HG03520 (cell line): ENCODE data around the gene BTRC.
"Not testable (repeated sequence)": the region's sequence is repeated elsewhere in the genome, so short reads cannot be mapped to it uniquely, and the experiment has no call there.

Experiments used
- ATAC-seq: cut with Tn5 transposase; IDR thresholded peaks from one replicate; pipeline ENCODE4 v1.9.1; 2021; ENCODE audit warnings: mild to moderate bottlenecking, moderate library complexity; ENCODE audit not compliant: unreplicated experiment

The BTRC gene

GRCh38 chr10:101353692-101354327 lies at the start of gene BTRC:
BTRC (plus strand) TSS chr10:101354165; CDS start chr10:101354181, 16 bp downstream.
- ATAC-seq = peak; percentile 91

- ATAC-seq = no peak
These were observed 49.6 kb upstream of the BTRC start for GRCh38 chr10:101304316-101304715.

GRCh38 chr10:101305320-101306241 lies 48.4 kb upstream of the BTRC start:
- no peak for ATAC-seq

- ATAC-seq = no peak
These were observed 45.9 kb upstream of the BTRC start for GRCh38 chr10:101308051-101308450.

GRCh38 chr10:101310529-101311184 lies 43.3 kb upstream of the BTRC start:
- ATAC-seq = no peak

- no peak for ATAC-seq
These were observed 42.5 kb upstream of the BTRC start for GRCh38 chr10:101311185-101312066.

- ATAC-seq = no peak
These were observed 34.6 kb upstream of the BTRC start for GRCh38 chr10:101319241-101319915.

- ATAC-seq = no peak
These were observed 32.9 kb upstream of the BTRC start for GRCh38 chr10:101321073-101321472.

DNA sequence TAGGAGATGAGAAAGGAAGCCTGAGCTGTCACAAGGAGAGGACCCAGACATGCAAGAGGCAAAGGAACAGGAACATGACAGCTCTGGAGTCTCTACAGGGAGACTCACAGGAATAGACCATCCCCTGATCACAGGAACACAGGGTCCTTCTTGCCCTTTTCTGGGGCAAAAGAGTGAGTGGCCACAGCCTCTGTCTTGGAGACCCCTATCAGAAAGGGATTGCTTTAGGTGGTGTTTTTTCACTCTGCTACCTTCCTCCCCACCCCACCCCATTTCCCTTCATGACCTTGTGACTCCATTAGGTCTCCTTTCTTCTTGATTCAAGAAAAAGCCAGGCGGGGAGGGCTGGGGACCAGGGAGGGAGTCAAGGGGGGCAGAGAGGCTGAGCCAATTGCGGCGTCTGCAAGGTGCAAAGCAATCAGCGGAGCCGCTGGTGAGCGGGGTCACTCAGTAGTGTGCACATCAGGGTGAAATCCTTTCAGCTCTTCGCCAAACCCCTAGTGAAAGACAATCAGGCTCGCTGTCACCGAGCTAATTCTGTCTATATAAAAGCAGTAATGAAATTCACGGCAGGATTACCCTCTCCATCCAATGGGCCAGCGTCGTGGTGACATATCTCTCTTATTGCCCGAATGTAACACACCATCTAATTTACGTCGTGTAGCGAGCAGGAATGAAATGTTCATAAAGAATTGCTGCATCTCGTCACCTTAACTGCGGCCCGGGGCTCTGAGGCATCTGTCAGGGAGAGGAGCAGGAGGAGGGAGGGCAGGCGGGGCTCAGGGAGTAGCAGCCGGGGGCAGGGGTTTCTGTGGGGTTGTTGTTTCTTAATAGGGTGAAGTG lies 31.5 kb upstream of the BTRC start:
- no peak for ATAC-seq

DNA sequence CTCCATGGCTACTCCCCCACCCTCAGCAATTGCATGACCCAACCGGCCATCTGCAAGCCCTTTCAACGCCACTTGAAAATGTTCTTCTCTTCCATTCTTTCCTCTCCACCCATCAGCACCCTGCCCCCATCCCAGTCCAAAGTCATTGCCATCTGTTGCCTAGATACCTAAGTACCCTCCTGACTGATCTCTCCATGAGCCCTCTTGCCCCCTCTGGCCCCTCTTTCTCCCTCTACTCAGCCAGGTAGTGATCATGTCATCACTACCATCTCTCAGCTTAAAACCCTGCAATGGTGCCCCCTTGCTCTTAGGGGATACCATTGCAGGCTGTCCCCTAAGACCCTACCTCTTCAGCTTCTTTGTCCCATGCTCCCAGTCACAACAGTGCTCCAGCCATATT lies 30.5 kb upstream of the BTRC start:
- no peak for ATAC-seq

DNA sequence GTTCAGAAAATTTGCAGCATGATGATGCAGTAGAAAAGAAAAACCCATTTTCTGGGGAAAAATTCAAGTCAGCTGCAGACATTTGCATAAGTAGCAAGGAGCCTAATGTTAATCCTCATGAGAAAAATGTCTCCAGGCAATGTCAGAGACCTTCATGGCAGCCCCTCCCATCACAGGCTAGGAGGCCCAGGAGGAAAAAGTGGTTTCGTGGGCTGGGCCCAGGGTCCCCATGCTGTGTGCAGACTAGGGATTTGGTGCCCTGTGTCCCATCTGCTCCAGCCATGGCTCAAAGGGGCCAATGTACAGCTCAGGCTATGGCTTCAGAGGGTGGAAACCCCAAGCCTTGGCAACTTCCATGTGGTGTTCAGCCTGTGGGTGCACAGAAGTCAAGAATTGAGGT lies 26.5 kb upstream of the BTRC start:
- ATAC-seq = not testable (repeated sequence)

DNA sequence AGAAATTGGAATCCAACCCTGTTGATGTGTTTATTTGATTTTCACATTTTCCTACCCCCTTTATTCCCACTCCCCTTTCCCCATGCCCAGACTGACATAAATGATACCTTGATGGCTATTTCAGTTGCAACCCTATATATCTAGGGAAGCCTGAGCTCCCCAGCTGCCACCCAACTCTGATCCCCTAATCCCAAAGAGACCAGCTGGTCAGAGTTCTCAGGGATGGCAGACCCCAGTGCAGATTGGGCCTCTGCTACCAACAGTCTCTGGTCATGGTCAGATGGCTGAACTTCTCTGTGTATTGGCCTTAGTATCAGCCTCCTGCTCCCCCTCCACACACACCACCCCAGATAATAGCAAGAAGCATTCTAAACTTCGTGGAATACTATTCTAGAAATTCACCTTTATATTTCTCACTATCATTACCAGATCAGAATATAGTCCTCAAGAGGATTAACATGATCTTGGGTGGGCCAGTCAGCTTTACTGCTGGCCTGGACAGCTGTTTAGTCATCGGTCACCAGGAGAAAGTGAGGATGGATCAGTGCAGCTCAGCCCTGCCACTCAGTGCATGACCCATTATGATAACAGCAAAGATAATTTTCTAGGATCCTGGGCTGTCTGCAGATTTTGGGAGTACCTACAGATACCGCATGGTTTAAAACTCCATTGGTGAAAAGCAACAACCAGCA lies 24.5 kb upstream of the BTRC start:
- ATAC-seq = no peak

GRCh38 chr10:101330231-101330630 lies 23.7 kb upstream of the BTRC start:
- no peak for ATAC-seq

DNA sequence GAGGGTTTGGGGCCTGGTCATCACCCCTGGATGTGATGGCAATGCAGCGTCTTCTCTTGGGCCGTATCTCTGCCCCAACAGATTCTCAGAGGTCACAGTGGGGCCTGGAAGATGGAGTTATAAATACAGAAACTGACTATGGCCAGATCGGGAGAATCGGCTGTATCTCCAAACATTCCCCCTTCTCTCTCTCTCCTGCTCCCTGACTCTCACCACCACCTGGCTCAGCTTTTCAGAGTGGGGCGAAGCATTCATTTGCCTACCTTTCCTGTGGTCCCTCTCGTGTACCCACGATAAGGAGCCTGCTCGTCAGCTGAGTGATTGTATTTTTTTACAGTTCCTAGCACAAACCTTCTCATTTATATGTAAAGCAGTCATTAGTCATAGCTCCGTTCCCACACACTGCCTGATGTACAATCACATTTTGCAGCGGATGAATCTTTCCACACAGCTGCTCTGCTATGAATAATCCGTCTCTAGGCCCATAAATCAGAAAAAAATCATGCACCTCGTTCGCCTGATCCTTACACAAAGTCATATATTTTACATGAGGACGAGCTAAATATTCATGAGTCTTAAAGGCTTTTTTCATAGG lies 23.2 kb upstream of the BTRC start:
- no peak for ATAC-seq

DNA sequence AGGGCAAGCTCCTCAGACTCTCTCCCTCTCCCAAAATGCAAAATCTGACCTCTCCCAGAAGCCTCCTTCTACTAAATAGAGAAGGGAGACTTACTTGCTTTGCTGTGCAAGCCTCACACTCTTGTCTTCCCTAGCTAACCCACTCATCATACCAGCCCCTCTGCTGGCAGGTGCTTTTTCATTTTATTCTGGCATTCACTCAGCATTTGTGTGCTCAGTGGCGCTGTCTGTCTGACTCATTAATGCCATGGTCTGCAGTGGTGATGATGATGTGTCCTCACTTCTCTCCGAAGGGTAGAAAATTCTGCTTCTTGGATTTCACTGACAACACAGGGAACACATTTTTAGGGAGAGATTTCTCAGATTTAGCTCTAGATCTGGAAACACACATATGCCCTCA lies 22.0 kb upstream of the BTRC start:
- ATAC-seq = no peak

- ATAC-seq = not testable (repeated sequence)
These were observed 19.7 kb upstream of the BTRC start for GRCh38 chr10:101334259-101334658.

DNA sequence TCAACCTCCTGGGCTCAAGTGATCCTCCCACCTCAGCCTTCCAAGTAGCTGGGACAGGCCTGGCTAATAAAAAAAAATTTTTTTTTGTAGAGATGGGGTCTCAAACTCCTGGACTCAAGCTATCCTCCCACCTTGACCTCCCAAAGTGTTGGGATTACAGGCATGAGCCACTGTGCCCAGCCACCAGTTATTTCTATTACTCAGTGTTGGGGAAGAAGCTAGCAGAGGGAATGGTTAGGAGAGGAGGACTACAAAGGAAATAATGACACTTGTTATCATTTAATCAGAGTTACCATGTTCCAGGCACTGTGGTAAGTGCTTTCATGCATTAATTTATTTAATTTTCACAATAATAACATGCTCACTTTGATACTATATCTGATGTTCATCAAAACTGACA lies 17.6 kb upstream of the BTRC start:
- no peak for ATAC-seq

DNA sequence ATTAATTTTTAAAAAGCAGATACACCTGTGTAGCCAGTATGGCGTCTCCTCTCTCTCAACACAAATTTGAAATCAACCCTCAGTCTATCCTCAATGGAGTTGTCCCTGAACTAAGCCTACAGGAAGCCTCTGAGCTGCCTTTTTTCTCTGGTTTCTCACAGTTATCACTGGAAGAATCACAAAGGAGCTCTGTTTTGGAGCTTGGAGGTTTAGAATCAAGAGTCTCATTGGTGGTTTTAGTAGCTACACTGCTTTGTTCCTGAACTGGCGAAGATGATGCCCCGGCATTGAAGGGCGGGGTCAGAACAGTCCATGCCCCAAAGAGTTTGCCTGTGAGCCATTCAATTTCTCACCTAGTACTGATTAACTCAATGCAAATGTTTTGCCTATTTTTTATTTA lies 16.1 kb upstream of the BTRC start:
- ATAC-seq = no peak
